Islet of Langerhans (tissue), 1 donor: ENCODE data around the gene HIVEP3.

Experiments
- FAIRE-seq: peaks from one replicate; lab custom pipeline; 2011; peaks lifted over from hg19 to GRCh38; lab: Jason Lieb, UNC

Gene HIVEP3

GRCh38 chr1:41870076-41870562, 48.6 kb downstream of the HIVEP3 start:
- no peak for FAIRE-seq

- no peak for FAIRE-seq
These were observed 50.3 kb downstream of the HIVEP3 start for GRCh38 chr1:41868241-41868998.

- FAIRE-seq: no peak
These were observed 52.4 kb downstream of the HIVEP3 start for GRCh38 chr1:41866285-41866684.

- FAIRE-seq: no peak
These were observed 54.2 kb downstream of the HIVEP3 start for GRCh38 chr1:41864471-41865040.

GRCh38 chr1:41863718-41864117, 55.0 kb downstream of the HIVEP3 start:
- no peak for FAIRE-seq

GRCh38 chr1:41862384-41863221, 56.1 kb downstream of the HIVEP3 start:
- FAIRE-seq: no peak

- no peak for FAIRE-seq
These were observed 57.0 kb downstream of the HIVEP3 start for GRCh38 chr1:41861535-41862383.

GRCh38 chr1:41860771-41861170, 58.0 kb downstream of the HIVEP3 start:
- FAIRE-seq: no peak

GRCh38 chr1:41860214-41860613, 58.5 kb downstream of the HIVEP3 start:
- FAIRE-seq: no peak

- FAIRE-seq: no peak
These were observed 59.0 kb downstream of the HIVEP3 start for GRCh38 chr1:41859686-41860085.

- no peak for FAIRE-seq
These were observed 61.8 kb downstream of the HIVEP3 start for GRCh38 chr1:41856944-41857285.

- FAIRE-seq: no peak
These were observed 62.4 kb downstream of the HIVEP3 start for GRCh38 chr1:41856151-41856943.

- FAIRE-seq: no peak
These were observed 63.0 kb downstream of the HIVEP3 start for GRCh38 chr1:41855713-41856112.

- FAIRE-seq: no peak
These were observed 64.8 kb downstream of the HIVEP3 start for GRCh38 chr1:41853907-41854306.

GRCh38 chr1:41852091-41852490, 66.6 kb downstream of the HIVEP3 start:
- FAIRE-seq: no peak

GRCh38 chr1:41851589-41851988, 67.1 kb downstream of the HIVEP3 start:
- no peak for FAIRE-seq

- no peak for FAIRE-seq
These were observed 68.7 kb downstream of the HIVEP3 start for GRCh38 chr1:41850029-41850428.

- FAIRE-seq: no peak
These were observed 69.4 kb downstream of the HIVEP3 start for GRCh38 chr1:41849211-41849759.

- FAIRE-seq: no peak
These were observed 70.3 kb downstream of the HIVEP3 start for GRCh38 chr1:41848216-41848952.

- FAIRE-seq: no peak
These were observed 71.0 kb downstream of the HIVEP3 start for GRCh38 chr1:41847733-41848132.
